Activated naive CD4-positive, alpha-beta T cell treated with anti-CD3 and anti-CD28 coated beads, Interleukin-2, amount 50 U/mL, for 16 hours (primary cell): Measurements from ENCODE around the gene ARHGAP22.

Experiments
- DNase-seq: peaks from one replicate; pipeline ENCODE4 v3.0.0-alpha.2; 2020

ARHGAP22 gene

GRCh38 chr10:48495282-48496045, 109.4 kb downstream of the ARHGAP22 start:
- DNase-seq, result no peak

DNA sequence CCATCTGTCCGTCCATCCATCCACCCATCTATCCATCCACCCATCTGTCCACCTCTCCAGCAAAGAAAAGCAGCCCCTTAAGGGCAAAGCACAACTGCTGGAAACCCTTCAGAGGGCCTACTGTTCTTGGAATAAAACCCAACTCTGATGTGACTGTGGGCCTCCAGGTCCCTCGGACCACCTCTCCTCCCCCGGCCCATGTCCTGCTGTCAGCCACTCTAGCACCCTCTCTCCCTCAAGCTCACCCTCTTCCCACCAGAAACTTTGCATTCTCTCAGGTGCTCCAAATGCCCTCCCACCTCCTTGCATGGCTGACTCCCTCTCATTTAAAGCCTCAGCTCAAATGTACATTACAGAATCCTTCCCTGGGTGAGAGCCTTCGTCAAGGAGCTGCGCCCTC, 110.3 kb downstream of the ARHGAP22 start:
- no peak for DNase-seq

DNA sequence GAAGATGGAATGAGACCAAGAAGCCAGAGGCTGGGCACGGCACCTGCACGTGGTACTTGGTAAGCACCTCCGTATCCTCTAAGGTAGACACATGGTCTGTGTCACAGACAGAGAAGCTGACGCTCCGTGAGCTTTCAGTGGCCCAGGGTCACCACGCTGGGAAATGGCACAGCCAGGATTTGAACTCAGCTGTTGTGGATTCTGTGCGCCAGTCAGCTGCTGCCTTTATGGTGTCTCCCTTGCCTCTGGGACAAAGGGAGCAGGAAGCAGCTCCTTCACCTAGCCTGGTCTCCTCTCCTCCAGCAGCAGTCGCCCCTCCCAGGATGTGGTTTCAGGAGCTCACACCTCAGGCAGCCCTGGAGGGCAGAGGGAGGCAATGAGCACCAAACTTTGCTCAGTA, 110.8 kb downstream of the ARHGAP22 start:
- no peak for DNase-seq

DNA sequence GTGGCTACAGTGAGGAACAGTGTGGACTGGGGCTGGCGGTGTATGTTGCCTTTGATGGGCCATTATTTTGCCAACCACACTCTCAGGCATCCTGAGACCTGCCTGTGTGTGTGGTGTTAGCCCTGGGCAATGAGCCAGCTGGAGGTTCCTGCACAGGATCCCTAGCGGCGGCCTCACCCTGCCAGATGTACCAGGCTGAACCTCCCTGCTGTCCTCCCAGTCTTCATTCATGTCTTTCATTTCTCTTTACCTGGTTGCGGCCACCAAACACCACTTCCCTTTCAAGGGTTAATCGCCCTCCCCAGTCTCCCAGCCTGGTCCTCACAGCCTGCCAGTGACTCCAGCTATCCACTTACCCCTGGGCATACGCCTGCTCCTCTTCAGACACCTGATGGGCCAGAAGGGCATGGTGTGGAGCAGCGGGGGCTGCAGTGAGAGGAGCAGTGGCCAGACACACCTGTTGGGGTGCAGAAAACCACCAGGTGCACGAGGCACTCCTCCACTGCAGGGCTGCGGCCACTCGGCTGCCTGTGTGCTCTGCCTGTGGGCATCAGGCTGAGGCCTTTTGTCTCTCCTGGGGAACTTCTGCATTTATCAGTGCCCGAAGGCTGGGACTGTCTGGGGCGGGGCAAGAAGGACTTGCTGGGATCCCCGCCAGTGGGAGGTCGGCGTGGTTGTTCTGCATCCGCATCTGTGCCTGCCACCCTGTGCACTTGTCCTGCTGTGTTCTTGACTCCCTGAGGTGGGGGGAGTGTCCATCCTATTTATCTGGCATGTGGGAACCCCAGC, 111.6 kb downstream of the ARHGAP22 start:
- DNase-seq, result no peak

- no peak for DNase-seq
These were observed 112.7 kb downstream of the ARHGAP22 start for GRCh38 chr10:48492201-48492600.

DNA sequence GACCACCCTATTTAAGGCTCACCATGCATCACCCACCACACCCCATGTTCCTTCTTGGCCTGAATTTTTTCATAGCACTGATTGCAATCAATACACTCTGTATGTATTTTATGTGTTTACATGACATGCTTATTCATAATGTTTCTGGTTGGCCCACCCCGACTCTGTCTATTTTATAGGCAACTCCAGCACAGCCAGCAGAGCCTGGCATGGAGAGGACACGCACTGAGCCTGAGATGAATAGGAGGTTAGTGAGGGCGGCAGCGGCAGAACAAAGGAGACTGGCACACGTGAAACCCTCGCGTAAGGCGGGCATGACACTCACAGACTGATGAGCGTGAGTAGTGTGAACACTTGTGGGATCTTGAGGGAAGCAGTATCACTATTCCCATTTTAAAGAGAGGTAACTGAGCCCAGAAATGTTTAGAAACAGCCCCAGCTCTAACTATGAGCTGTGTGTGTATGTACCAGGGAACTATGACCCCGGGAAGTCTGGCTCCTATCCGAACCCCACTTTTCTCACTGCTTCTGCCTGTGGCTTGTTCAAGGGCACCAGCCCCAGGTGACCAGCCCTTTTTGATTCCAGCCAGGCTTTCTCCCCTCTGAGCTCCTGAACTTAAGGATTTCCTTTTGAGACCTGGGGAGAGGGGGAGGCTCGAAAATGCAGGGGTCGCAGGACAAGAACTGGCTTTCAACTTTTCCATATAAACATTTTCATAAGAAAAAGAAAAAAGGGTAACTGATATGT, 113.3 kb downstream of the ARHGAP22 start:
- DNase-seq, result no peak

DNA sequence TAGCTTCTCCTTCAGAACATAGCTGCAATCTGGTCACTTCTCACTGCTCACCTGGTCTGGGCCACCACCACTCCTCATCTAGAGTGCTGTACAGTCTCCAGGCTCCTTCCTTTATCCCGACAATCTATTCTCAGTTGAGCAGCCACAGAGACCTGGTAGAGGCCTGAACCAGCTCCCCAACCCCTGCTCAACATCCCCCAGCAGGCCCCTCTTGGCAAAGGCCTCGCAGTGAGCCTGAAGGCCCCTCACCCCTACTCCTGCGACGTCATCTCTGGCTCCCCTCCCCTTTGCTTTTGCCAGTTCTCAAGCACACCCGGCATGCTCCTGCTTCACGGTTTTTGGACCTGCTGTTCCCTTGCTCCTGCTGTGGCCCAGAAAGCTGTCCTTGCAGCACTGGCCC, 113.9 kb downstream of the ARHGAP22 start:
- DNase-seq, result no peak

- DNase-seq, result no peak
These were observed 114.3 kb downstream of the ARHGAP22 start for GRCh38 chr10:48490571-48490940.

DNA sequence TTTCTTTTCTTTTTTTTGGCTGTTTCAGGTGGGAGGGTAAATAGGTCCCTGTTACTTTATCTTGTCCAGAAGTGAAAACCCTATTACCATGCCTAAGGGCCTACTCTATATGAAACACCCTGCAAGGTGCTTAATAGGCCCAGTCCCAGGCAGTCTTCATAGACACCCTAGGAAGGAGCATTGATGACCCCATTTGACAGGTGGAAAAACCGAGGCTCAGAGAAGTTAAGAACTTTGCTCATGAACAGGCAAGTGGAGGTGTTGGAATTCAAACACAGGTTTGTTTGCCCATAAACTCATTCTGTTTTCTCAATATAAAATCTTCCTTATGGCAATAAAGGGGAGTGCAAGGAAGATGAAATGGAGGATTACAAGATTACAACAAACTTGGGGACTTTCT, 115.8 kb downstream of the ARHGAP22 start:
- DNase-seq, result no peak

GRCh38 chr10:48487244-48487643, 117.6 kb downstream of the ARHGAP22 start:
- no peak for DNase-seq

- DNase-seq, result no peak
These were observed 119.2 kb downstream of the ARHGAP22 start for GRCh38 chr10:48485711-48486110.

DNA sequence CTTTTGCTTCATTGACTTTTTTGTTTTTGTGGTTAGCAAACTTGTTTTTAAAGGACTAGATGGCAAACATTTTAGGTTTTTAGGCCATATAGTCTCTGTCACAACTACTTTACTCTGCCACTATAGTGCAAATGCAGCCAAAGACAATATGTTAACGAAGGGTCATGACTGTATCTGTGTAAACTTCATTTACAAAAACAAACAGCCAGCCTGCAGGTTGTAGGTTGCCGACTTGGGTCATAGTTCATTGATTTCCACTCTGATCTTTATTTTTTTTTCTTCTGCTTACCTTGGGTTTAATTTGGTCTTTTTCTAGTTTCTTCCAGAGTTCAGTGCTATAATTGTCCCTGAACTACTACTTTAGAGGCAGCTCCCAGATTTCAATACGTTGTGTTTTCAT, 120.0 kb downstream of the ARHGAP22 start:
- no peak for DNase-seq

GRCh38 chr10:48482207-48482606, 122.7 kb downstream of the ARHGAP22 start:
- no peak for DNase-seq

- DNase-seq, result no peak
These were observed 123.5 kb downstream of the ARHGAP22 start for GRCh38 chr10:48481385-48481784.

DNA sequence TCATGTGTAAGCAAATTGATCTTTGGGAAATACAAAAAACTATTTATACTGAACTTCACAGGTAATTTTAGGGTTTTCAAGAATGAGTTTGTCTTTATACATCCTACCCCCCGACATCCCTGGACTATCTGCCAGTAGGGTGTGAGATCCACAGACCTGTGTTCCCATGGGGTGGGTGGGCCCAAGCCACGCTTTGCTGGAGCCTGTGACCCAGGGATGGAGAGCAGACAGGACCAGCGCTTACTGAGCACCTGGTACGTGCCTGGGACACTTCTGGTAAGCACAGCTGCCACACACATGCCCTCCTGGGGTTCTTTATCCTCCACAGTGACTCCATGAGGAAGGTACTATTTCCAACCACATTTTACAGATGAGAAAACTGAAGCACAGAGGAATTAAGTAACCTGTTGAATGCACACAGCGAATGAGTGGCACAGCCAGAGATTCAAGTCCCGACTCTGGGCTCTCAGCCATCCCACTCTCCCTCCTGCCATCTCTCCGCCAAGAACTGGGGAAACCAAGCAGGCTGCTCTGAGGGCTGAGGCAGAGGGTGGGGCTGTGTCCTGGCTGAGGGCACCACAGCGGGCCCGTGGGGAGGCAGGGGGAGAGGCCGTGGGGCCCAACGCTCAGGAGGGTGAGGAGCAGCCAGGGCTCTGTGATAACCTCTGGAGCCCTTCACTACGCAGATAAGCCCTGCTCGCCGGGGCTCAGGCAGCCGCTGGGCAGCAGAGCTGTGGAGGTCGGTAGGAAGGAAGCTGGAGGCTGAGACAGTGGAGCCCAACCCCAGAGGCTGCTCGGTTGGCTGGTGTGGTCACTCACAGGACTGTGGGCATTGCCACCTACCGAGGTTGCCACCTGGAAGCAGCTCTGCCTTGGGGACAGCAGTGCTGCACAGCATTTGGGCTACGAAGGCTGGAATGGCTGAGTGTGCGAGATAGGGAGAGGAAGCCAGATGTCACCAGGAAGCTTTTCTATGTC, 124.2 kb downstream of the ARHGAP22 start:
- no peak for DNase-seq

- no peak for DNase-seq
These were observed 125.7 kb downstream of the ARHGAP22 start for GRCh38 chr10:48478980-48479811.

DNA sequence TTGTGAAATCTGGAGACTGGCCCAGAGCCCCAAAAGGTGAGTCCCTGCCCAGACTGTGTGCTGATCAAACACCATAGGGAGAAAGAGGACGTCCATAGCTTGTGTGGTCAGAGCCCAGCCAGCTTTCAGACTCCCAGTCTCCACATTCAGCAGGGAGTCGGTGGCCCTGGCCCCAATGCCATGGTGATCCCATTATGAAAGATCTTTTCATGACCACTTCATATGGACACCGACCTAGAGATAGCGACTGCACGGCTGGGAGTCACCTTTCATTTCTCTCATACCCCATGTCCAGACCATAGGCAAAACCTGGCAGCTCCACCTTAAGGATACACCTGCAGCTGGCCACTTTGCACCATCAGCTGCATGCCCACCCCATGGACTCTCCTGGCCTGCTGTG, 126.4 kb downstream of the ARHGAP22 start:
- no peak for DNase-seq

GRCh38 chr10:48477616-48478015, 127.3 kb downstream of the ARHGAP22 start:
- DNase-seq, result no peak

DNA sequence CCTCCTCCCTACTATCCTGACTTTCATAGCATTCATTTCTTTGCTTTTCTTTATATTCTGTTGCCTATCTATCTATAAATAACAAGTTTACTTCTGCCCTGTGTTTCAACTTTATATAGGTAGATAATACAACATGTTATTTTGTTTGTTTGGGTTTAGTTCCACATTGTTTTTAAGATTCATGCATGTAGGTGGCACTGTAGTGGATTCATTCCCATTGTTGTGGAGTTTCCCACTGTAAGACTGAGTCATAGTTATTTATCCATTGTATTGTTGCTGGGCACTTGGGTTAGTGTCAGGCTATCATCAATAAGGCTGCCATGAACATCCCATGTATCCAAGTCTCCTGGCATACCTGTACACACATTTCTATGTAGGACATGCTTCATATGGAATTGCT, 127.7 kb downstream of the ARHGAP22 start:
- DNase-seq, result no peak

DNA sequence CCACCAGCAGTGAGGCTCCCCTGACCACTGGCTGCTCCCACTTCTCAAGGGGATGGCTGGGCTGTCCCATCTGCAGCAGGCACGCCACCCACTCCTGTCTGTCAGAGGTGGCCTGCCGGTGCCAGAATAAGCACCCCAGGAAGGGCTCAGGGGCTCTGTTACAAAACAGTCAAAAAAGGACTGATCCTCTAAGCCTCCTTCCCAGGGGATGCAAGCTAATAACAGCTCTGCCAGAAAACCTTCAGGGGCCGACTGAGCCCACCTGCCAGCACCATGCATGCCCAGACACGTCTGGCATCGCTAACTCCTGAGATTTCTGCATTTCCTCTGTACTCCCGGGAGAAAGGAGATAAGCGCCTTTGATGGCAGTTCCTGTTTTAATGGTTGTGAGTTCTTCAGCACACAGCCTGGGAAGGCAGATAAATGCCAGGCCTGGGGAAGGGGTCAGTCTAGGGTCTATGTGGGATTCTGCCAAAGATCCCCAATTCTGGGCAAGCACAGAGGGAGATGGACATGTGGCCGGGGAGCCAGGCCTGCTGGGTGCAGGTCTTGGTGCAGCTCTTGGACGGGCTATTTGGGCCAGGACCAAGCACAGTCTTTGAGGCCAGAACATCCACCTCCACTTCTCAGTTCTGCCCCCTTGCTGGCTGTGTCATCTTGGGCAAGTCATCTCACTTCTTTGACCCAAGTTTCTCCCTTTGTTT, 128.4 kb downstream of the ARHGAP22 start:
- no peak for DNase-seq

GRCh38 chr10:48475943-48476278, 129.0 kb downstream of the ARHGAP22 start:
- no peak for DNase-seq
